C1 segment of cervical spinal cord (tissue), 14 donors: ENCODE data around the gene AP2A1.

ENCODE experiments used
- DNase-seq, 14 donors: peaks; one replicate each; lab custom pipeline; 2025; lab: John Stamatoyannopoulos, UW

AP2A1 gene

DNA sequence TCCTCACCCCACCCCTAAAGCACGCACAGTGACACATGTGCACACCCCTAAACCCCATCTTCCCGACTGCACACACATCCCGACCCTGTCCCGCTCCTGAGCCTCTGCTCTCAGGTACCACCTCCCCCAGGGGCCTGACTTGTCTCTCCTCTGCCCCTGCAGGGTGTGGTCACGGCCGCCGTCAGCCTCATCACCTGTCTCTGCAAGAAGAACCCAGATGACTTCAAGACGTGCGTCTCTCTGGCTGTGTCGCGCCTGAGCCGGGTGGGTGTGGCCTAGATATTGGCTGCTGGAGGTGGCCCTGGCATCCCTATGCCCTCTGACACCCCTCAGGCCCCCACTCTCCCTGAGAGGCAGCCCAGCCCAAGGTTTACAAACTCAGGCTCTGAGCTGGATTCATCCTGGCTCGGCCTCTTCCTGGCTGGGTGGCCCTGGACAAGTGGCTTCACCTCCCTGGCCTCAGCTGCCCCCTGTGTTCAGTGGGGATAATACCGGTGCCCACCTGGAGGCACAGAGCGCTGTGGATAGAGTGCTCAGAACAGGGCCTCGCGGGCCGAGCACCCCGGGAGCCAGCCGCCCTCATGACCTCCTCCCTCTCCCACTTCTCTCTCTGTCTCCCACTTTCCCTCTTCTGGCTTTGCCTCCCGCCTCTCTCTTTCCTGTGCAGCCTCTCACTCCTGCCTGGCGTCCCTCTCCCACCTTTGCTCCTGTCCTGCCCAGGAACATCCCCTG lies 26.2 kb downstream of the AP2A1 start:
- no peak for DNase-seq

DNA sequence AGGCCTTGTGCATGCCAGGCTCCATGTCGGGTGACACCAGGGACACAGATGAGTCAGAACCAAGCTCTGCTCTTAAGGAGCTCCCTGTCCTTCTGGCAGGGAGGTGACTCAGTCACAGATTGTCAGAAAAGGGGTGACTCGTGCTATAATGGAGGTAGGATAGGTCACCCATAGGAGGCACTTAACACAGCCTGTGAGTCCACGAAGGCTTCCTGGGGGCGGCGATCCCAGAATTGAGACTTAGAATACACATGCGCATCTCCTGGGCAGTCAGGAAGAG lies 26.7 kb downstream of the AP2A1 start:
- DNase-seq: no peak

DNA sequence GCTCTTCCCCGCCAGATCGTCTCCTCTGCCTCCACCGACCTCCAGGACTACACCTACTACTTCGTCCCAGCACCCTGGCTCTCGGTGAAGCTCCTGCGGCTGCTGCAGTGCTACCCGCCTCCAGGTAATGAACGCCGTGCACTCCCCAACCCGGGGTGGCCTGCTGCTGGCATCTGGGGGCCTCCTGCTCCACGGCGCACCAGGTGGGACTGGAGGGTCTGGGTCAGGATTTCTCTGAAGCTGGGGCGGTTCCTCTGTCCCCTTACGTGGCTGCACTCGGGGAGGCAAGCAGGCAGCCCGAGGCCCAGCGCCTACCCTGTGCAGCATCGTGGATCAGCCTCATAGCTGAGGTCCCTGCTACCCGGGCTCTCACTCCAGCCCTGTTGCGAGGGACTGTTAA lies 28.8 kb downstream of the AP2A1 start:
- no peak for DNase-seq

DNA sequence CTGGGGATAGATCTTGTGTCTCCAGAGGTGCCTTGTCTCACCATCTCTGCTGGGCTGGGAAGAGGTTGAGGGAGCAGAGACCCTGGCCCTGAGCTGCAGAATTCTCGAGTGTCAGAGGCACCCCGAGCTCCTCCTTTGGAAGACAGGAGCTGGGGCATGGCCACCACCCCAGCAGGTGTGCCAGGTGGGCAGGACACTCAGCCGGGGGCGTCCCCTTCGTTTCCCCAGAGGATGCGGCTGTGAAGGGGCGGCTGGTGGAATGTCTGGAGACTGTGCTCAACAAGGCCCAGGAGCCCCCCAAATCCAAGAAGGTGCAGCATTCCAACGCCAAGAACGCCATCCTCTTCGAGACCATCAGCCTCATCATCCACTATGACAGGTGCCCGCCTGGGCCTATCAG lies 31.8 kb downstream of the AP2A1 start:
- DNase-seq: no peak

DNA sequence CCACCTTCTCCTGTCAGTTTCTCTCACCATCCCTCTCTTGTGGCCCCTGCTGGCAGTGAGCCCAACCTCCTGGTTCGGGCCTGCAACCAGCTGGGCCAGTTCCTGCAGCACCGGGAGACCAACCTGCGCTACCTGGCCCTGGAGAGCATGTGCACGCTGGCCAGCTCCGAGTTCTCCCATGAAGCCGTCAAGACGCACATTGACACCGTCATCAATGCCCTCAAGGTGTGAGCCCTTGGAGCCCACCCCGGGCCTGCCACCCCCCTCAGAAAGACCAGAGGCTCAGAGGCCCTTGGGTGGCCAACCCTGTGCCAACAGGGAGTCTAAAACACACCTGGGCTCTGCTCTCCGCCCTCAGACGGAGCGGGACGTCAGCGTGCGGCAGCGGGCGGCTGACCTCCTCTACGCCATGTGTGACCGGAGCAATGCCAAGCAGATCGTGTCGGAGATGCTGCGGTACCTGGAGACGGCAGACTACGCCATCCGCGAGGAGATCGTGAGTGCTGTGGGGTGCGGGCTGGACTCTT lies 32.5 kb downstream of the AP2A1 start:
- DNase-seq: no peak

DNA sequence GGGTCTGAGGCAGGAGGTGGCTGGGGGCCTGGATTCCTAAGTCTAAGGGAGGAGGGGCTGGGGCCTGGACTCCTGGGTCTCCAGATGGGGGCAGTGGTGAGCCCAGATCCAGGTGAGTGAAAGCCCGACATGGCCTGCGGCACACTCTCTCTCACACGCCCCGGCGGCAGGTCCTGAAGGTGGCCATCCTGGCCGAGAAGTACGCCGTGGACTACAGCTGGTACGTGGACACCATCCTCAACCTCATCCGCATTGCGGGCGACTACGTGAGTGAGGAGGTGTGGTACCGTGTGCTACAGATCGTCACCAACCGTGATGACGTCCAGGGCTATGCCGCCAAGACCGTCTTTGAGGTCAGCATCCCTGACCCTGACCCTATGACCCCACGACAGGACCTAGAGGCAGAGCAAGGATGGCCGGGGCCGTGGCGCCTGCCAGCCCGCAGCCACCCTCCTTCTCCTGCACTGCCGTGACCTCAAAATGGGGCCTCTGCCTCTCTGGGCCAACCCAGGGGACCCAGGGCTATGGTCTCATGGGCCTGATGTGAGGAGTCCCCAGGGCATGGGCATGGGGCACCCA lies 33.1 kb downstream of the AP2A1 start:
- no peak for DNase-seq

DNA sequence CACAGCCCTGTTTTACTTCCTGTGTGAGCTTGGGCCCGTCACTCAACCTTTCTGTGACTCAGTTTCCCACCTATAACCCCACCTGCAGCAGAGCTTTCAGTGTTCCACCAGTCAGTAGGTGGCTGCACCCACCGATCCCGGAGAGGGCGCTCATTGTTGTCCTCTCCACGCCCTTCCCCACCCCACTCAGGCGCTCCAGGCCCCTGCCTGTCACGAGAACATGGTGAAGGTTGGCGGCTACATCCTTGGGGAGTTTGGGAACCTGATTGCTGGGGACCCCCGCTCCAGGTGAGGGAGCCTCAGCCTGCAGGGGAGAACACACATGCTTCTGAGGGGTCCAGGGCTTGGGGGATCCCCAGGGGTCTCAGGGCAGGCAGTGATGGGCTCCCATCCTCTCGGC lies 34.0 kb downstream of the AP2A1 start:
- DNase-seq: no peak

GRCh38 chr19:49801401-49801888 lies 34.6 kb downstream of the AP2A1 start:
- DNase-seq: no peak

- peak; percentile 18 to 89 (median 82) for DNase-seq
Observed at GRCh38 chr19:49801966-49802661, 35.3 kb downstream of the AP2A1 start.

GRCh38 chr19:49802836-49803528 lies 36.2 kb downstream of the AP2A1 start:
- no peak for DNase-seq

GRCh38 chr19:49803529-49803856 lies 36.7 kb downstream of the AP2A1 start:
- no peak for DNase-seq

DNA sequence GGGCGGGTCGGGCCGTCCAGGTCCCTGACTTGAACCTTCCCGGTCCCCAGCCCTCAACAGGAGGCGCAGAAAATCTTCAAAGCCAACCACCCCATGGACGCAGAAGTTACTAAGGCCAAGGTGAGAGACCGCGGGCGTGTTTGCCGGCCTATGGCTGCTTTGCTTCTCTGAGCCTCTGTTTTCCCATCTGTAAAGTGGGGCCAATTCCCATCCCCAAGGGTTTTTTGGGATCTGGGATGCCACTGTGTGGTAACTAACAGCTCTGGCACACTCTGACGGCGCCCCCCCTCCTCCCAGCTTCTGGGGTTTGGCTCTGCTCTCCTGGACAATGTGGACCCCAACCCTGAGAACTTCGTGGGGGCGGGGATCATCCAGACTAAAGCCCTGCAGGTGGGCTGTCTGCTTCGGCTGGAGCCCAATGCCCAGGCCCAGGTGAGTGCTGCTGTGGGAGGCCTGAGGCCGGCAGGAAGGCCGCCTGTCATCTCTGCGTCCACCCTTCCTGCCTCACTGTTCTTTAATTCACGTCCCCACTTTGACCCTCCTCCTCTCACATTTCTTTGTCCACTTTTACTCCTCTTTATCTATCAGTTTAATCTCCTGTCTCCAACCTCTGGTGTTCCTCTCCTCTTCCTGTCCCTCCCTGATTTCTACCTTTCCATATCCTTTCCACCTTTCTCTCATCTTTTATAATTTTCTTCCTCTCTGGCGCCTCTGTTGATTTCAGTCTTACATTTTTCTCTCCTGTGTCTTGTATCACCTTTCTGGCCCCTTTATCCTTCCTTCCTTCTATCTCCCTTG lies 39.2 kb downstream of the AP2A1 start:
- DNase-seq: no peak

GRCh38 chr19:49806620-49806959 lies 39.8 kb downstream of the AP2A1 start:
- DNase-seq: no peak

DNA sequence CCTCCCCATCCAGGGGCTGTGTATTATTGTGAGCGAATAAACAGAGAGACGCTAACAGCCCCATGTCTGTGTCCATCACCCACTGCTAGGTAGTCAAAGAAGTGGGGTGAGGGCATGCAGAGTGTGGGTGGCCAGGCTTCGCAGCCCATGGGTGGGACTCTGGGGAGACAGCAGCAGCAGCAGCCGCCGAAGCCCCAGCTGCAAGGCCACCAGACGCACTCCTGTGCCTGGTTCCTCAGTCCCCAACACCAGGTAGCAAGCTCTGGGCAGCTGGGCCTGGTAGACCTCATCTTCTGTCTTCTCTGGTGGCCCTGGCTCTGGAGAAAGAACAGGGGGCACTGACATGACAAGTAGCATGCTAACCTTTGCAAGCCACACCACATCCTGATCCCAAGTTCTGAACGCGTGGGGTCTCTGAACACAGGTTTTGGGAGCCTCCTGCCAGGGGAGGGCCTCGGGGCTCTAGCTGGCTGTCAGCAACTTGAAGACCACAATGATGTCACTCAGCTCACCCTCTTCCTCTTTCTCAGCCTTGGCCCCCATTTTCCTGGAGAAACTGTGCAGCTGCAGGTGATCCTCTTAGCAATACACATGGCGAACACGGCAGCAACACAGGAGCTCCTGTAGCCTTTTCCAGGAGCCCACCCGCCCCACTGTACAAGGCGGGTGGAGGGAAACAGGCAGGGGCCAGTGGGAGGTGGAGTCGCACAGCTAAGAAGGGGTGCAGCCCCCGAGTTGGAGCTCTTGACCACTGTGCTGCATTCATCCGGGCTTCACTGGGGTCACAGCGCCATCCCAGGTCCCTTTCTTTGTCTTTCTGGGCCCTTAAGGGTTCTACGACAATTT lies 40.5 kb downstream of the AP2A1 start:
- DNase-seq: peak in 1 of 14 donors; percentile 1

GRCh38 chr19:49807904-49808675 lies 41.3 kb downstream of the AP2A1 start:
- no peak for DNase-seq

DNA sequence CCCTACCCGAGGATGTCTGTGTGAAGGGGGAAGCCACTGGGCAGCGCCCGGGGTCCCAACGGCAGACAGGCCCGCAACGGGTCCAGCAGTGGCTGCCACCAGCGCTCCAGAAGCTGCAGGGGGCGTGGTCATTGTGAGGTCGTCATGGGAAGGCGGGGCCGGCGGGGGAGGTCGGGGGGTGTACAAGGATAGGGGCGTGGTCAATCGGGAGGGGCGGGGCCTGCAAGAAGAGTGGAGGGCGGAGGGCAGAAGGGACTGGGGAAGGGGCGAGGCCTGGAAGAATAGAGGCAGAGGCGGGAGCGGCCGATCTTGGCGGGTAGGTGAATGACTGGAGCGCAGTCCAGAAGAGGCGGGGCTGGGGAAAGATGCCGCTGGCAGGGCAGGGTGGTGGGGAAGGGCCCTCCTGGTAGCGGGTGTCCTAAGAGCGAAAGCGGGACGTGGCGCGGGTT lies 41.9 kb downstream of the AP2A1 start:
- DNase-seq: peak; percentile 9 to 82 (median 68)

GRCh38 chr19:49809160-49809940 lies 42.5 kb downstream of the AP2A1 start:
- DNase-seq: peak in 12 of 14 donors; percentile 20 to 65 (median 51)

GRCh38 chr19:49809941-49810389 lies 43.2 kb downstream of the AP2A1 start:
- DNase-seq: peak in 2 of 14 donors; percentile 10 to 27

DNA sequence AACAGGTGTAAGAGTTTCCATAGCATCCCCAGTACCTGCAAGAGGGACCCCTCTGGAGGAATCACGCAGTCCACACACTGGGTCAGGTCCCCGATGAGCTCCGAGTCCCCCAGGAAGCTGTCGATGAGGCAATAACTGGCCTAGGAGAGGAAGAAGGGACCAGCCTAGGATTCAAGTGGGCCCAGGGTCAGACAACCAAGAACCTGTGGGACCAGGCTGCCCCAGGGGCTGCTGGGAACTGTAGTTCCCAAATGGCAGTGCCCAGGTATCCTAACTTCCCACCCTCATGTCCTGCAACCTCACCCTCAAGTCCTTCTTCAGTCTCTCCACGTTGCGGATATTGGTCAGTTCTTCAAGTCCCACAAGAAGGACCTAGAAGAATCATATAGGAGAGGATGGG lies 44.5 kb downstream of the AP2A1 start:
- no peak for DNase-seq
